WERI-Rb-1 (cell line): ENCODE measurements around the gene LGALS1.

Experiments used
- DNase-seq: peaks from one replicate; pipeline ENCODE4 v3.0.0-alpha.2; 2020
- H3K27ac ChIP-seq: fragments of 250-450 bp; sonication (Bioruptor Pico); 2 replicates; pipeline ENCODE4 v1.5.1; 2020; ENCODE audit warnings: mild to moderate bottlenecking, moderate library complexity
- H3K27me3 ChIP-seq: fragments of 250-450 bp; sonication (Bioruptor Pico); 2 replicates; pipeline ENCODE4 v1.5.1; 2021; ENCODE audit warnings: mild to moderate bottlenecking, low read depth, moderate library complexity; ENCODE audit not compliant: insufficient read depth, severe bottlenecking
- H3K36me3 ChIP-seq: fragments of 250-450 bp; sonication (Bioruptor Pico); 2 replicates; pipeline ENCODE4 v1.5.1; 2020; ENCODE audit warnings: mild to moderate bottlenecking, moderate library complexity
- H3K4me3 ChIP-seq: 2 replicates; pipeline ENCODE4 v1.5.1; 2011; ENCODE audit warnings: low read depth, mild to moderate bottlenecking, control low read depth, low read length
- H3K9me3 ChIP-seq: fragments of 250-450 bp; sonication (Bioruptor Pico); 2 replicates; pipeline ENCODE4 v1.5.1; 2021; ENCODE audit warnings: mild to moderate bottlenecking, moderate library complexity; ENCODE audit not compliant: severe bottlenecking
- TF ChIP-seq, protein P1 (sequence below): IDR thresholded peaks from 2 replicates; pipeline ENCODE4 v1.5.1; 2011; ENCODE audit warnings: low read depth, mild to moderate bottlenecking, control low read depth, inconsistent platforms, low read length

Gene LGALS1

DNA sequence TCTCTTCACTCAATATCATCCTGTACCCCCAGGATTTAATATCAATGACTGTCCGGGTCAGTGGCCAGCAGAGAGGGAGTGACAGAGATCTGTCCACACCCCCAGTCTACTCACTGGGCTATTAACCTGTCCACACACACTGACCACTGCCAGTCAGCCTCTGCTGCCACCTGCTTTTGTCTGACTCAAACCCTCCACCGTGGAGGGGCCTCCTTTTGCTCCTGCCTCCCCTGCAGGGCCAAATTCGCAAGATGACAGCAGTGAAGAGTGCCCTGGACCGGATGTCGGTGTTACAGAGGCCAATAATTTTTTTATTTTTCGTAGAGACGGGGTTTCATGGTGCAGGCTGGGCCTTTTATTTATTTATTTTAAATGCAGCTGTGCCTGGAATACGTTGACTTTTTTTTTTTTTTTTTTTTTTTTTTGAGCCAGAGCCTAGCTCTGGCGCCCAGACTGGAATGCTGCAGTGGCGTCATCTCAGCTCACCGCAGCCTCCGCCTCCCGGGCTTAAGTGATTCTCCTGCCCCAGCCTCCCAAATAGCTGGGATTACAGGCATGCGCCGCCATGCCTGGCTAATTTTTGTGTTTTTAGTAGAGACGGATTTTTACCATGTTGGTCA lies 11.8 kb upstream of the LGALS1 start:
- Histone ChIP-seq H3K27me3 (no peaks in the 10 kb centered on the region), H3K4me3 (no peak overlapping the region), H3K27ac (no peak overlapping the region), H3K9me3 (no peaks in the 10 kb centered on the region), H3K36me3 (peaks cover 49% of the 10 kb centered on the region)
- TF ChIP-seq, protein P1, sequence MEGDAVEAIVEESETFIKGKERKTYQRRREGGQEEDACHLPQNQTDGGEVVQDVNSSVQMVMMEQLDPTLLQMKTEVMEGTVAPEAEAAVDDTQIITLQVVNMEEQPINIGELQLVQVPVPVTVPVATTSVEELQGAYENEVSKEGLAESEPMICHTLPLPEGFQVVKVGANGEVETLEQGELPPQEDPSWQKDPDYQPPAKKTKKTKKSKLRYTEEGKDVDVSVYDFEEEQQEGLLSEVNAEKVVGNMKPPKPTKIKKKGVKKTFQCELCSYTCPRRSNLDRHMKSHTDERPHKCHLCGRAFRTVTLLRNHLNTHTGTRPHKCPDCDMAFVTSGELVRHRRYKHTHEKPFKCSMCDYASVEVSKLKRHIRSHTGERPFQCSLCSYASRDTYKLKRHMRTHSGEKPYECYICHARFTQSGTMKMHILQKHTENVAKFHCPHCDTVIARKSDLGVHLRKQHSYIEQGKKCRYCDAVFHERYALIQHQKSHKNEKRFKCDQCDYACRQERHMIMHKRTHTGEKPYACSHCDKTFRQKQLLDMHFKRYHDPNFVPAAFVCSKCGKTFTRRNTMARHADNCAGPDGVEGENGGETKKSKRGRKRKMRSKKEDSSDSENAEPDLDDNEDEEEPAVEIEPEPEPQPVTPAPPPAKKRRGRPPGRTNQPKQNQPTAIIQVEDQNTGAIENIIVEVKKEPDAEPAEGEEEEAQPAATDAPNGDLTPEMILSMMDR: no peak
- no peak for DNase-seq

DNA sequence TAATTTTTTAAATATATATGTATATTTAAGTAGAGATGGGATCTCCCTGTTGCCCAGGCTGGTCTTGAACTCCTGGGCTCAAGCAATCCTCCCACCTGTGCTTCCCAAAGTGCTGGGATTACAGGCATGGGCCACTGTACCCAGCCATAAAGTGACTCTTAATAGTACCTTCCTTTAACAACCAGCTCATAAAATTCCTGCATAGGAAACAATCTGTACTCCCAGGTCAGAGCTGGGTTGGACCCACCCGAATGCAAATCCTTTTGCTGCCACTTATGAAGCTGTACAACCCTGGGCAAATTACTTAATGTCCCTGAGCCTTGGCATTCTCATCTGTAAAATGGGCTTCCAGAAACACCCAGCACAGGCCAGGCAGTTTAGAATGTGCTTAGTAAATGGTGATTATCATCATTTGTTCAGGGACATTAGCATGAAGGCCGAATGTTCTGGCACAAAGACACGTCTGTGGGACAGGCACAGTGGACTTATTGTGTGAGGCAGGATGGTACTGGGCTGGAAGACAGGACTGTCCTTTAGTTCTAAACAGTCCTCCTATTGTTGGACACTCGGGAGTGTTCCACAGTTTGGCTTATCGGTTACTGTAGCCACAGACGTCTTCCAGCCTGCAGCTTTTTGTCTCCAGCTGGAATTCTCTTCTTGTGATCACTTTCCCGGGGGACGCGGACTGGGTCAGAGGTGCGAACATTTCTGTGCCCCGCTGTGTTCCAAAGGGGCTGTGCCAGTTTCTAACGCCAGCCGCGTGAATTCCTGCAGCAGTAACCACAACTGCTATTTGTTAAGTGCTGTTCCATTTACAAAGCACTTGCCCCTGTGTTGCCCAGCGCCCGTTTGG lies 11.0 kb upstream of the LGALS1 start:
- no peaks in the 10 kb centered on the region for H3K9me3 ChIP-seq
- DNase-seq: no peak
- H3K36me3 ChIP-seq: peaks cover 51% of the 10 kb centered on the region
- no peaks in the 10 kb centered on the region for H3K27me3 ChIP-seq
- no peak overlapping the region for H3K27ac ChIP-seq
- H3K4me3 ChIP-seq: no peak overlapping the region
- TF ChIP-seq, protein P1: no peak

DNA sequence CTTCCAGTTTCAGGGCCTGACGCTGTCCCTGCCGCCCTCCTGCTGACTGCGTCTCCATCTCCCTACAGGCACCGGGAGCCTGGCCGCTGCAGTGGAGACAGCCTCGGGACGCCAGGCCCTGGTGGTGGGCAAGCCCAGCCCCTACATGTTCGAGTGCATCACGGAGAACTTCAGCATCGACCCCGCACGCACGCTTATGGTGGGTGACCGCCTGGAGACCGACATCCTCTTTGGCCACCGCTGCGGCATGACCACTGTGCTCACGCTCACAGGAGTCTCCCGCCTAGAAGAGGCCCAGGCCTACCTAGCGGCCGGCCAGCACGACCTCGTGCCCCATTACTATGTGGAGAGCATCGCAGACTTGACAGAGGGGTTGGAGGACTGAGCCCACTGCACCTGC lies 9.9 kb upstream of the LGALS1 start:
- Histone ChIP-seq H3K27me3 (no peaks in the 10 kb centered on the region), H3K36me3 (peaks cover 44% of the 10 kb centered on the region), H3K9me3 (no peaks in the 10 kb centered on the region), H3K27ac (no peak overlapping the region), H3K4me3 (no peak overlapping the region)
- TF ChIP-seq, protein P1: no peak
- DNase-seq: no peak

DNA sequence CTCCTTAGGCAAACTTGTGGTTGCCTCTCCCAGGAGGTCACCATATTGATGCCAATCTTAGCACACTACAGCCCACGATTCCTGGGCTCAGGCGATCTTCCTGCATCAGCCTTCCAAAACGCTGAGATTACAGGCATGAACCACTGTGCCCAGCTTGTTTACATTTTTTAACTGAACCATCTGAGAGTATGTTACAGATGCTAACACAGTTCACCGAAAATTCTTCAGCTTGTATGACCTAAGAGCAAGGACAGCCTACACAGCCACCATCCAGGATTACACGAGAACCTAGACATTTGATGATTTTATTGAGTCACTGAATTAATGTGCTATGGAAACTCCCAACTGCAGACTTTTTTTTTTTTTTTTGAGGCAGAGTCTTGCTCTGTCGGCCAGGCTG lies 5.8 kb upstream of the LGALS1 start:
- H3K36me3 ChIP-seq: peaks cover 31% of the 10 kb centered on the region
- DNase-seq: no peak
- no peaks in the 10 kb centered on the region for H3K27me3 ChIP-seq
- H3K4me3 ChIP-seq: no peak overlapping the region
- TF ChIP-seq, protein P1: no peak
- H3K27ac ChIP-seq: no peak overlapping the region
- no peaks in the 10 kb centered on the region for H3K9me3 ChIP-seq

DNA sequence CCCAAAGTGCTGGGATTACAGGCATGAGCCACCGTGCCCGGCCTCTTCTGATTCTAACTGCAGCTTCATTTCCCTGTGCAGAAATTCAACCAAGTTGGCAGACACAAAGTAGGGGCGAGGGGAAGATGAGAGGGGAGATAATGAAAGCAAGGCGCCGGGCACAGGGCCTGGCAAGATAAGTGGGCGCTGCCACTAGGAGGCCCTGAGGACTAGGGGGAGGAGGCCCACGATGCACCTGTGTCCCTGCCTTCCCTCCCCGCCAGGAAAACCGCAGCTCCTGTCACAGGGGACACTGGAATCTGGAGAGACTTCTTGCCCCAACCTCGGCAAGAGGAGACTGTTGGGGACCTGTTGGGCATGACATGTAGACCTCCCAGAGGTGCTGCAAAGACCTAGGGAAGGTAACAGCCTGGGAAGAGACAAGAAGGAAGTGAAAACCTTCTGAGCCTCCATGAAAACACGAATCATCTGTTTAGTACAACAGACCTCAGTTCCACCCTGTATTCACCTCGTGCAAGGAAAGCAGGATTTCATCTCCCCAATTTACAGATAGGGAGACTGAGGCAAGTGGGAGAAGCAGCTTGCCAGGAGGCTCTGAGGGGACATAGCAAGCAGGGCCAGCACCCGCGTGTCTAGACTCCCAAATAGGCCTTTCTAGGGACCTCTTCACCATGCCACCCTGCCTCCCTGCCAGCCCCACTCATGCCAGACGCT lies 3.1 kb upstream of the LGALS1 start:
- no peaks in the 10 kb centered on the region for H3K9me3 ChIP-seq
- no peaks in the 10 kb centered on the region for H3K27me3 ChIP-seq
- TF ChIP-seq, protein P1: no peak
- no peak overlapping the region for H3K27ac ChIP-seq
- H3K4me3 ChIP-seq: no peak overlapping the region
- H3K36me3 ChIP-seq: peaks cover 6% of the 10 kb centered on the region
- DNase-seq: no peak
